GM12874 (cell line): Measurements from ENCODE around the gene CPB2.

Source experiments
- CTCF ChIP-seq: IDR thresholded peaks from 2 replicates; pipeline ENCODE4 v1.5.1; 2011; ENCODE audit warnings: low read depth, mild to moderate bottlenecking, control low read depth, low read length, moderate library complexity; ENCODE audit not compliant: insufficient read depth

The CPB2 gene

DNA sequence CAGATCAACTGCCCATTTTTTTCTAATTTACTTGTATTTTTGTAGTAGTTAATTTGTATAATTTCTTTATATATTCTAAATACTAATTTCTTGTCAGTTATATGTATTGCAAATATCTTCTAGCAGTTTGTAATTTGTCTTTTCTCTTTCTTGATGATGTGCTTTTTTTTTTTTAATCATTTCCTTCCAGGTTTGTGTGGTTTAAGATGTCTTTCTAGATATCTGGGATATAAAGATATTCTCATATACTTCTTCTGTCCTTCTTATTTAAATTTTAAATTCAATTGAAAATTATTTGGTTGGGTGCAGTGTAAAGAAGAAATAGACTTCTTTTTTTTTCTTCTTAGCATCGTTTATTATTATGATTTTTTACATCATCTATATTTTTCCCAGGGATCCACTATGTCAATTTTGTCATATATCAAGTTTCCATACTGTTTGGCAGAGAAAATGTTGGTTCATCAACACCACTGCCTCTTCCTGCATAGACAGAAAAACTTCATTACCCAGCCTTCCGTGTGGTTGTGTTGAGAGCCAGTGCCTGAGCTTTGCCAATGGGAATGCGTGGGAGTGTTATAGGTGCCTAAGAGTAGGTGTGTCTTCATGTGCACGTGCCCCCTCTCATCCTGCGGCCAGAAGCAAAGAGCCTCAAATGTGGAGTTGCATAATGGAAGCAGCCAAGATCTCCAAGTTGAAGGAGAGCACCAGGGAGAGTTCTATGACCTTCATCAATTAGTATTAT is 15.8 kb downstream of the CPB2 start:
- TF ChIP-seq CTCF, result no peak

- TF ChIP-seq CTCF, result no peak
Measured at GRCh38 chr13:46087481-46087880, 17.4 kb downstream of the CPB2 start.

DNA sequence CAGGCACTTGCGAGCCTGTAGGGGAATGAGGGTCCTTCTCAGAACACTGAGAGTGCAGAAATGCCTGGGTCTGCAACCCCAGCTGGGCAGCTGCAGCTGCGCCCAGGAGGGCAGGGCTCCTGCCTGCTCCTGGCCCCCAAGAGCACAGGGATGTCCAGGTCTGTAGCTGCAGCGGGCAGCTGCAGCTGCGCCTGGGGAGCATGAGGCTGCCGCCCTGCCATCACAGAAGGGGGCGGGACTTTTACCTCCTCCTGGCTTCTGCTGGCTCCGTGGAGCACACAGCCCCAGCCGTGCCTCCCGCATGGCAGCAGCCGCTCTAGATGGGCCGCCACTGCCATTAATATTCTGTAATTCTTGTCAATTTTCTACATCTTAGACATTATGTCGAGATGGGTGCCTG is 17.8 kb downstream of the CPB2 start:
- TF ChIP-seq CTCF, result no peak

DNA sequence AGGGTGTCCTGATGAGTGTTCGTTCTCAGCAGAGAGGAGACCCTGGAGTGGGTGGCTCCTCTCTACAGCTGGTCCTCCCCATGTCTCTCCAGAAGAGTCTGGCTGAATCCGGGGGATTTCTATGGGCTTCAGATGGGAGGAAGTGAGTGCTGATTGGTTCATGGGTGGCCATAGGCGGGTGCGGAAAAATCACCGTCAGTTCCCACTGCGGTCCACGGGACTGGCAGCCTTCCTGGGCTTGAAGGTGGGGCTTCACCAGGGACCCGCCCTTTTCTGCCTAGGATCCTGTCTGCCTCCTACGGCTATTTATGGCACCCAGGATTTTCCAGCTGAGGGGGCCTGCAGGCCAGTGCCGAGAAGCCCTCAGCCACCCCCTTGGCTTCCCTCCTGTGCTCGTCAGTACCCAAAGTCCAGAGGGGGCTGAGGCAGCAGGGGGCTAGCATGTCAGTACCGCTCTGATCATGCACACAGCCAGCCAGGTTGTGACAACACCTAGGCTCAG is 18.4 kb downstream of the CPB2 start:
- no peak for TF ChIP-seq CTCF

DNA sequence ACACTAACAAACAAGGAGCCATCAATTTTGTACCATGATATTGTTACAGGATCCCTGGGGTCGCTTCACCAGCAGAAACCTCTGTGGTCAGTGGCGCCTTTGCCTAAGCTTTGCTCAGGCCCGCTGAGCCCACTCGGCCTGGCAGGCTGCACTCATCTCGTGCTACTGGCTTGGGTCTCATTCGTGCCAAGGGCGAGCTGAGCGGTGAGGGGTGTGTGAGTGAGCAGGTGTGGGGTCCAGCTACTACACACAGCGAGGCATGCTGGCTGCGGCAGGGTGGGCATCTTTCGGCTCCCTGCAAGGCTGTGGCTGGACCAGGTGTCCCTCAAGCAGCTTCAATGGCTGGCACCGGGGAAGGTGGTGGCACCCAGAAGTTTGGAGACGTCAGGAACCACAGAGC is 19.1 kb downstream of the CPB2 start:
- TF ChIP-seq CTCF, result no peak

GRCh38 chr13:46082324-46082723 is 22.5 kb downstream of the CPB2 start:
- no peak for TF ChIP-seq CTCF

DNA sequence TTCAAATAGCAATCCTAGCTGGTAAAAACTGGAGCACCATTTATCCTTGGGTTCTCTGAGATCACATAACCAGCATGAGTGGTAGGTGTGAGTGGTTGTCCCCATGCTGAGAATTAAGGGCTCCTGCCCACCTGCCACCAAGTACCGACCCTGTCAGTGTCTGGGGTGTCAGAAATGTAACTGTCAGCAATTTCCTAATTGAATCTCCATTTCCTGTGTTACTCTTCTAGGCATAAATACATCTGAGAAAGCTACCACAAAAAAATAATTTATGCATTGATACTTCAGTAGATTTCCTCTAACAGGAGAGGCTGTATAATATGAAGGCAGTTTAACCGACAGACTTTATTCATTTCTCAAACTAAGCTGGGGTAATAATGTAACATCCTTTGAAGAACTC is 25.1 kb downstream of the CPB2 start:
- TF ChIP-seq CTCF, result no peak

DNA sequence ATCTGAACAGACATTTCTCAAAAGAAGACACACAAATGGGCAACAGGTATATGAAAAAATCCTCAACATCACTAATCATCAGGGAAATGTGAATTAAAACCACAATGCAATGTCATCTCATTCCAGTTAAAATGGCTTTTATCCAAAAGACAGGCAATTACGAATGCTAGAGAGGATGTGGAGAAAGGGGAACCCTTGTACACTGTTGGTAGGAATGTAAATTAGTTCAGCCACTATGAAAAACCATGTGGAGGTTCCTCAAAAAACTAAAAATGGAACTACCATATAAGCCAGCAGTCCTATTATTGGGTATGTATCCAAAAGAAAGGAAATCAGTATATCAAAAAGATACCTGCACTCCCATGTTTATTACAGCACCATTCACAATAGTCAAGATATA is 27.6 kb downstream of the CPB2 start:
- no peak for TF ChIP-seq CTCF
